Stimulated activated naive CD4-positive, alpha-beta T cell treated with Interleukin-2 at 50 U/mL for 16 hours (primary cell): ENCODE data around the gene NPLOC4.
"Not testable (repeated sequence)": the region's sequence is repeated elsewhere in the genome, so short reads cannot be mapped to it uniquely, and the experiment has no call there.

ENCODE experiments used
- DNase-seq: peaks from one replicate; lab custom pipeline; 2025; lab: John Stamatoyannopoulos, UW

Gene NPLOC4

DNA sequence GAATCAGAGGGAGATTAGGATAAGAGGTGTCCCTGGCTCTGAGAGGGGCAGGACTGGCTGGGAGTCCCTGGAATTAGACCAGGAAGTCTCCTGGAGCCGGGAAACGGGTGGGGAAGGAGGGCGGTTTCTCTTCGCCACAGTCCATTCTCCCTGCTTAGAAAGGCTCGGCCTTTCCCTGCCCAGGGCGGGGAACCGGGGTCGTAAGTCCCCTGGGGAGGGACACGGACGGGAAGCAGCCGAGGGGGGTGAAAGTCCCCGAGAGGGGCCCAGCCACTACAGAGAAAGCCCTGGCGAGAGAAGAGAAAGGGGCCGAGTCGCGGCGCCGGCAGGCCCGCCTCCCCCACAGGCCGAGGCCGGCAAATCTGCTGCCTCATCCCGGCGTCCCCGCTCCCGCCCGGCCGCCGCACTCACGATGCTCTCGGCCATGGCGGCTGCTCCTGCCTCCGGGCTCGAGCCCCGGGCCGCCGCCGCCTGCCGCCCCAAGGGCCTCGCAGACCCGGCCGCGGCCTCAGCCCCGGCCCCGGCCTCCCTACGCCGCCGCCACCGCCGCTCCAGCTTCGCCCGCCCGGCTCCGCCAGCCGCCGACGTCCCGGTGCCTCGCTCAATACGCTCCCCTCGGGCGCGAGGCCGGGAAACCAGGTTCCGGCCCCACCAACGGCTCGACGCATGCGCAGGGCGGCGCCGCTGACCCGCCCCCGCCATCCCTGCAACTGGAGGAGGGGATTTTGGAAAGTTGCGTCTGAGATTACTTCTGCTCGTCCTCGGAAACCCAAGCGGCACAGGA lies at the start of gene NPLOC4, which contains the start of gene TSPAN10:
Gene NPLOC4 (minus strand): TSS at position 608 of the 784 bp plus-strand sequence. CDS start 182 bp downstream, at position 426.
Gene TSPAN10 (plus strand): TSS at position 692 of the 784 bp plus-strand sequence. CDS start 5,217 bp downstream, outside the sequence.
- DNase-seq: peak; percentile 71

GRCh38 chr17:81686614-81687013 lies 49.7 kb upstream of the NPLOC4 start:
- no peak for DNase-seq

GRCh38 chr17:81685108-81685507 lies 48.2 kb upstream of the NPLOC4 start:
- DNase-seq: peak; percentile 56

GRCh38 chr17:81684442-81684911 lies 47.6 kb upstream of the NPLOC4 start:
- no peak for DNase-seq

DNA sequence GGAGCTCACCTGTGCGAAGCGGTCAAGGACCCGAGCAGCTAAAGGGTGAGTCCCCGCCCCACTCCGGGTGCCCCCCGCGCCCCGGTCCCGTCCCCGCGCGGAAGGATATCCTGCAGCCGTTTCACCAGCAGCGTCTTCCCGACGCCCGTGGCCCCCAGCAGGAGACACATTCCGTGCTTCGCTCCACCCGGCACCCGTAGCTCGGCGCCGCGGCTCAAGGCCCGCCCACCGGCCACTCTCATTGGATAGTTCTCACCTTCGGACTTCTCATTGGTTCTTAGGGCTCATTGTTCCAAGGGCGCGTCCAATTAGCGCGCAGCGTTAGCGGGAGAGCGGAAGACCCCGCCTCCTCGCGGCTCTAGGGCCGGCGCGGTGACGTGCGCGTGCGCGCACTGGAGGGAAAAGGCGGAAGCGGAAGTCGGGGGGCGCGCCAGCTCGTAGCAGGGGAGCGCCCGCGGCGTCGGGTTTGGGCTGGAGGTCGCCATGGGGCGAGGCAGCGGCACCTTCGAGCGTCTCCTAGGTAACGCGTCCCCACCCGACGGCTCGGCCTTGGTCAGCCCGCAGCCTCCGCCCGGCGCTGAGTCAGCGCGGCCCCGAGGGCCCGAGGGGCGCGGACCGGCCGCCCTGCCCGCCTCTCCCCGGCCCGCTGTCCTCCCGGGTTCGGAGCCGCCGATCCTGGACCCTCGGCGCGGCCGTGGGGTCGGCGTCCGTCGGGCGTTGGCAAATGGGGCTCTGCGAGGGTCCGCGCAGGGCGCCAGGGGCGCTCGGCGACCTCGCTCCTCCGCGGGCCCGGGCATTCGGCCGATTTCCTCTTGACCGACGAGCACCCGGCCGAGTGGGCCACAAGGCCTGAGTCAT lies 46.9 kb upstream of the NPLOC4 start, which contains the start of the genes ARL16 and HGS:
Gene ARL16 (minus strand): TSS at position 214 of the 858 bp plus-strand sequence. CDS start 44 bp downstream, at position 170.
Gene HGS (plus strand): TSS at position 428 of the 858 bp plus-strand sequence. CDS start 56 bp downstream, at position 484.
- DNase-seq: peak; percentile 95

- no peak for DNase-seq
These were observed 46.3 kb upstream of the NPLOC4 start for GRCh38 chr17:81683208-81683583.

GRCh38 chr17:81682565-81683207 lies 45.8 kb upstream of the NPLOC4 start:
- no peak for DNase-seq

GRCh38 chr17:81681672-81682071 lies 44.8 kb upstream of the NPLOC4 start:
- DNase-seq: no peak

- no peak for DNase-seq
These were observed 43.2 kb upstream of the NPLOC4 start for GRCh38 chr17:81680150-81680549.

DNA sequence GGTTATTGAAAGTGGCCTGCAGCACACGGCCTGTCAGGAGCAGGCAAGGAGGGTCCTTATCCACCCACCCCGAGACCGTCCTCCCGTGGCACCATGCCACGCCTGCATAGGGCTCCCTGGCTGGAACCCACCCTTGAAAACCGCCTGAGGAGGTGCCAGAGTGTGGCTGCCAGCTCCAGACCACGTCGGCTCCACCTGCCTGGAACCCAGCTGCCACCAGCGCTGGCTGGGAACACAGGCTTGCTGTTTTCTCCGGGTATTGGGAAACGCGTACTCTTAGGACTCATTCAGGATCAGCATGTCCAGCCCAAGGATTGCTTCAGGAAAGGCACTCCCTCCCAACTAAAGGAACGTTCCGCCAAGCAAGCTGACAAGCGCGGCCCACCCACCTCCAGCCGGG lies 40.0 kb upstream of the NPLOC4 start:
- no peak for DNase-seq

GRCh38 chr17:81675515-81676221 lies 38.8 kb upstream of the NPLOC4 start:
- DNase-seq: not testable (repeated sequence)

DNA sequence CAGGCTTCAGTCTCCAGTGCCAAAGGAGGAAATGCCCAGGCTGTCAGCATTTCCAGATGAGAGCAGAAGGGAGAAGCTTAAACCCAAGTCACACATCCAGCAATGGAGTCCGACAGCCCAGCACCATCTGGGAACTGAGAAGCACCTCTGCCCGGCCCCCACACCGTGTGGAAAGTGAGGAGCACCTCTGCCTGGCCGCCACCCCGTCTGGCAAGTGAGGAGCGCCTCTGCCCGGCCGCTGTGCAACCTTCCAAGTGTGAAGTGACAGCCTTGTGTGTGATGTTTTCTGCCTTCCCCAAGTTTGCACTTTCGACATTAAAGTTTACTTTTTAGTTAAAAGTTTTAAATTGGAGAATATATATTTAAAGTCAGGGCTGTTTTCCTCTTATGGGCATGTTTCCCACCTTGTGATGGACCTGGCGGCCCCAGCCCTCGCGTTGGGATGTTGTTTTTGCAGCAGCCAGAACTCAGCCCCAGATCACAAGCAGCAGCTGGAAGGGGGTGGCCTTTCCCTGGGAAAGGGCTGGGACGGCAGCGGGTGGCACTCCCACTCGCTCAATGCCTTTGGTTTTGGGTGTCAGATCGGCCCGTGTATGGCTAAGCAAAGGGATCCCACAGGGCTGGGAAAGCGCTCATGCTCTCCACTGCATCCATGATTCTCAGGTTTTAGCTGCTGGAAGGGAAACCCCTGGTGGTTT lies 36.8 kb upstream of the NPLOC4 start:
- DNase-seq: no peak

DNA sequence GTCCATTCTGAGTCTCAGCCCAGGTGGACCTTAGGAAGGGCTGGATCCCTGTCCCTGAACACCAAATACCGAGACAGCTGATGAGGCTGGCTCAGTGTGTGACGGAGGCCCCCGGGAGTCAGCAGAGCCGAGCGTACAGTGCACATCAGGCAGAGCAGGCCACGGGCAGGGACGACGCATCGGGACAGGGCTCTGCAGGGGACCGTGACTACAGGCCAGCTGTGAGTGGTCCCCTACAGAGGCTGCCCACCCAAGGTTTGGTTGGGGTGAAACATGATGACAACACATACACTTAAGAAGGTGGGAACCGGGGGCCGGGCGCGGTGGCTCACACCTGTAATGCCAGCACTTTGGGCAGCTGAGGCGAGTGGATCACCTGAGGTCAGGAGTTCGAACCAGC lies 36.0 kb upstream of the NPLOC4 start:
- no peak for DNase-seq

DNA sequence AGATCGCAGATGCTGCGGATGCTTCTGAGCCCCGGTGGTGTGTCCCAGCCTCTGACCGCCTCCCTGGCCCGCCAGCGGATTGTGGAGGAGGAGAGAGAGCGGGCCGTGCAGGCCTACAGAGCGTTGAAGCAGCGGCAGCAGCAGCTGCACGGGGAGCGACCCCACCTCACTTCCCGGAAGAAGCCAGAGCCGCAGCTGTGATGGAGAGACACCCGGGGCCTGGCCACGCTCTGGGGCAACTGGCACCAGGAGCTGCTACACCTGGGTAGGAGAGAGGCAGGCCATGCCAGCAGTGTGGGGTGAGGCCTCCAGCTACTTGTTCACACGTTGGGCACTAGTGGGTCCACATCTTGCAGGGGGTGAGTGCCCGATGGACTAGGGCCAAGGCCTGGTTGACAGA lies 35.6 kb upstream of the NPLOC4 start:
- DNase-seq: no peak

DNA sequence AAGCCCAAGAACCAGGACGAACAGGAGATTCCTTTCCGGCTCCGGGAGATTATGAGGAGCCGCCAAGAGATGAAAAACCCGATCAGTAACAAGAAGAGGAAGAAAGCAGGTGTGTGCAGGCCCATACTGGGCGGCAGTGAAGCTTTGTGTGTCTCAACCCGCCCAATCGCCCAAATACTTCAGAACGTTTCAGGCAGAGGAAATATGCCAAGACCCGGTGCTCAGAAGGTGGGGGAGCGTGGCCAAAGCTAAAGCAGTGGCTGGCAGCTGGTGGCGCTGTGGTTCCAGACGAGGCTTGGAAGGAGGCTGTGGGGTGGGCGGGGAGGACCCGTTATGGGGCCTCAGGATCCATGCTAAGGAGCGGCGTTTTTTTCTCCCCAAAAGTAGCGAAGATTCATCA lies 30.8 kb upstream of the NPLOC4 start:
- DNase-seq: no peak

DNA sequence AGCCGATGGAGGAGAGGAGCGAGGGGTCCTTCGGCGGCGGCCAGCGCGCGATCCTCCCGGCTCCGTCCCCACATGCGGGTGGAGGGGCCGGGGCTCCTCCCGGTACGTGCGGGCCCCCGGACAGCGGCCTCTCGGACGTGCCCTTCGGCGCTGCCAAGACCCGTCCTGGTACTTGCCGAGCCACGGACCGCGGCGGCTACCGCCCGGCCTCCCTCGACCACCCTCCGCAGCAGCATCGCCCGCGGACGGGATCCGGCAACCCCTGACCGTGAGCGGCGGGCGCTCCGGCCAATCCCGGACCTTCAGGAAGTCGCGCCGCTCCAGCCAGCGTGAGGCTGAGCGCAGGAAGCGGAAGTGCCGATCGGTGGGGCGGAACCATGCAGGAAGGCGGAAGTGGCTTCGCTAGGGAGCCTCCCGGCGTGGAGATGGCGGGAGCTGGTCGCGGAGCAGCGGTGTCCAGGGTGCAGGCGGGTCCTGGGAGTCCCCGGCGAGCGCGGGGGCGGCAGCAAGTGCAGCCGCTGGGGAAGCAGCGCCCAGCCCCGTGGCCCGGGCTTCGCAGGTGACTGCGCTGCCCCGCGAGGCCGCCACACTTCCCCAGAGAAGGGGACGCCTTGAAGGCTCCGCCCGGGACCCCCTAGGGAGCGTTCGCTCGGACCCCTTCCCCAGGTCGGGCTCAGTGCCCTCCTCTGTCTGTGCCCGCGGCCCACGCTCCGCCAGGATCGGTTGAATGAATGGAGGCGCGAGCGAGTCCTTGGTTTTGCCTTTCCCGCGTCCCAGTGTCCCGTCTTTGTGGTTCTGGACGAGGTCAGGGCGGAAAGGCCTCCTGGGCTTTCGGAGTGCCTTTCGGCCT lies 29.7 kb upstream of the NPLOC4 start, which contains the start of the genes CCDC137 and OXLD1:
Gene CCDC137 (plus strand): TSS at position 396 of the 850 bp plus-strand sequence. CDS start 30 bp downstream, at position 426.
Gene OXLD1 (minus strand): TSS at position 264 of the 850 bp plus-strand sequence. CDS start 28 bp downstream, at position 236.
- peak; percentile 93 for DNase-seq

DNA sequence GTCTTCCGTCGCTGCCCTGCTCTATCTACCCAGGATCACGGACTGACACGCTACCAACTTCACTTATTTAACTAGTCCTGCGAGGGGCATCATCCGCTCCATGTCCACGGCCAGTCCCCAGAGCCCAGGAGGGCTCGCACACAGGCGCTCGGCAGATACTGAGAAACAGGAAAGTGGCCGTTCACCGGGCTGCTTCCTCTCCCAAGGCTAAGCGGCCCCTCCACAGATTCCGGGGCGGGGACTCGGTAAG lies 29.1 kb upstream of the NPLOC4 start:
- DNase-seq: no peak

DNA sequence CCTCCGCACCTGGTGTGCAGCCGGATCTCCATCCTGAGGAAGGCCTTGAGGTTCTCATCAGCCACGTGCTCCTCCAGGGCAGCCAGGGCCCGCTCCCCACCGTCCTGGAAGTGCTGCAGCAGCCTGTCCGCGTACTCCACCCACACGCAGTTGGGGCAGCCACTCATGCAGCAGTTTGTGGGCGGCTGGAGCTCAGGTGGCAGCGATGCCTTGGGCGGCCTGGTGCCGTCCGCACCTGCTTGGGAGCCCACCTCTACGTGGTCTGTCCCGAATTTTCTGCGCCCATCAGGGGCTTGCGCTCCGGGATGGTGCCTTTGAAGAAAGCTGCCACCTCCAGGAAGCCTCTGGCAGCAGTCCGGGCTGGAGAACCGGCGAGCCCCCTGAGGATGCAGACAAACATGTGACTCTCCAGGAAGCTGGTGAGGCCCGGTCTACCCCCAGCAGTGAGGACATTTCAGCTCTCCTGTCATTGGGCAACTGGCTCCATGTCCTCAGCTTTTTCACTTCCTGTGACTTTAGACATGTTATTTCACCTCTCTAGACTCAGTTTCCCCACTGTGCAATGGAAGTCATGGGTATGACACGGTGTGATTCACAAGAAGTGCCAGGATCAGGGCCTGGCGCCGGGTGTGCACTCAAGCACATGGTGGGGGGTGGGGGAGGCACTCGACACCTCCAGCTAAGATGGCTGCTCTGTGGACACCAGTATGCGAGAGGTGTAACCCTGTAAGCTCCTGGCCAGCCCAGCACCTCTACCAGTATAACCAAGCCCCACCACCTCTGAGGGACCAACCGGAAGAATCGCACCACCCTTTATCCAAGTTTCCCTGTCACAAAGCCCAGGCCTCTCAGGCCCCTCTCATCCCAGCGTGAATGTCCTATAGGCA lies 28.5 kb upstream of the NPLOC4 start:
- DNase-seq: peak; percentile 61

DNA sequence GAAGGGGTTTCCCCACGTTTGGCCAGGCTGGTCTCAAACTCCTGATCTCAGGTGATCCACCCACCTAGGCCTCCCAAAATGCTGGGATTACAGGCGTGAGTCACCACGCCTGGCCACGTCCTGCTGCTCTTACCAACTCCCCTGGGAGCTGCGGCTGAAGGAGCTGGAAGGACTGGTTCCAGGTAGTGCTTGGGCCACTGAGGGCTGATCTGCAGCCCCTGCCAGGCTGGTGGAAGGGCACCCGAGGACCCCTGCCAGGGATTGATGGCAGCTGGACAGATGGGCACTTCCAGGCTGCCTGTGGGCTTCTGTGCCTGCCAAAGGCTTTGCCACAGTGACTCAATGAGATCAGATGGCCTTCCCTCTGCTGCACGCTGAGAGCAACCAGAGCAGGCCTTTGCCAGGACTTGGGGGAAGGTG lies 27.1 kb upstream of the NPLOC4 start:
- DNase-seq: no peak
